Hematopoietic multipotent progenitor cell treated with erythropoietin and hydrocortisone succinate and interleukin-3 and kit ligand, for 17 days (in vitro differentiated cells): ENCODE measurements around the gene IL2.

ENCODE experiments used
- DNase-seq: peaks from one replicate; pipeline ENCODE4 v3.0.0-alpha.2; 2015; ENCODE audit warnings: low spot score

Gene IL2

DNA sequence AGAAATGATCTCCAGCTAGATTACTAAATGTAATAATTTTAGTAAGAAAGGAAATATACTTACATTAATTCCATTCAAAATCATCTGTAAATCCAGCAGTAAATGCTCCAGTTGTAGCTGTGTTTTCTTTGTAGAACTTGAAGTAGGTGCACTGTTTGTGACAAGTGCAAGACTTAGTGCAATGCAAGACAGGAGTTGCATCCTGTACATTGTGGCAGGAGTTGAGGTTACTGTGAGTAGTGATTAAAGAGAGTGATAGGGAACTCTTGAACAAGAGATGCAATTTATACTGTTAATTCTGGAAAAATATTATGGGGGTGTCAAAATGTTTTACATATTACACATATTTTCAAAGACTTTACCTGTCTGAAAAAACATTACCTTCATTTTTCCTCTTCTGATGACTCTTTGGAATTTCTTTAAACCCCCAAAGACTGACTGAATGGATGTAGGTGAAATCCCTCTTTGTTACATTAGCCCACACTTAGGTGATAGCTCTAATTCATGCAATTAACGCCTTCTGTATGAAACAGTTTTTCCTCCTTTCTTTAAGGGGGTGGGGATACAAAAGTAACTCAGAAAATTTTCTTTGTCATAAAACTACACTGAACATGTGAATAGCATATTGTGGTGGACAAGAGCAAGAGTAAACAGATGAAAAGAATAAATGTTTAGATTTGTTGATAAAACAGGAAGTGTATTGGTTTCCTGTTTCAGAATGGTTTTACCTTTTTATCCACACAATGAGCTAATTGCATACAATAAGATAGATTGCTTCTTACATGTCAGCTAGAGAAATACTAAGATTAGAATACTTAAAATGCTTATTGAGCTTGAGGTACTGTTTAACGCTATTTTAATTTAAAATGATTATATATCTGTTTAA, at the start of gene IL2:
Gene IL2, minus strand, starts transcription at position 495 of the 886 bp plus-strand sequence. Its CDS starts 285 bp downstream, at position 210.
- no peak for DNase-seq

DNA sequence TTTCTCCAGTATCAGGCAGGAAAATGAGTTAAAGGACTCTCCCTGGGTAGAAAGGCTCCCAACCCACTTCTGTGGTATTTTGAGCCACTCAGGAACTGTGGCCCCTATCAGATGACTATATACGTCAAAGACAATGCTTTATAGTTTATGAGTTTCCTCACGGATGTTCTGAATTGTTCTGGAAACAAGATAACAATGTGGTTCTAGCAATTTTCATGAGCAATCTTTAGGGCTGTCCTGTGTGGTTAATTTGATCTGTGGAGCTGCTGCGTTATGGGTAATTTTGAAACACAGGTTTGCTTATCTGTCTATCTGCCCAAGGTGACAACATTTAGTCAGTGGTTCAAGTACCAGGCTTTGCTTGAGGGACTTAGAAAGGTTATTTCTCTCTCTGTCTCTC, 46.7 kb upstream of the IL2 start:
- DNase-seq, result no peak

DNA sequence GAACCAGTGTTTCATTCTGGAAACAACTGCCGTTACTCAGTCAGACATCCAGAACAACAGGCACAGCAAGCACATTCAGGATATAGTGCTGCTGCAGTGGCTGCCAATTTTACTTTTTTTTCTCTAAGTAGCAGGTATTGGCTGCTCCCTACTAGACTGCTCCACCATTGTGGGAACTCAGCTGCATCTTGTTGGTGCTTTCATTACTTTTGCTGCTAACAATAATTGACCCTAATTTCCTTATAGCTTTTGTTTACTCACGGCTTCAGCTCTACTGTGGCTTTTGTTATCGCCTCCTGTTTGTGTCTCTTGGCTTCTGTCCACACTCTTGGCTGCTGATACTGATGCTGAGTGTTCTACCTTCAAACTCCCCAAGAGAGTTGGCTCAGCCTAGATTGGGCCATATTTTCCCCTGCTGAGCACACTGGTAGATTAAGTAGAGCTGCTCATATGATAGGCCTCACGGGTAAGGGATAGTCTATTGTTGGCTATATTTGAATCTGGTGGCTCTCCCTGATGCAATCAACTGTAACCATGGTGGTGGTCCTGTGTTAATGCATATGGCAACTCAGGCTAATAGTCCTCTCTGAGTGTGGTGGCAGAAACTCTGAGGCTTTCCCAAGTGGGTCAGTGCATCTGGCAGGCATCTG, 44.5 kb upstream of the IL2 start:
- no peak for DNase-seq

DNA sequence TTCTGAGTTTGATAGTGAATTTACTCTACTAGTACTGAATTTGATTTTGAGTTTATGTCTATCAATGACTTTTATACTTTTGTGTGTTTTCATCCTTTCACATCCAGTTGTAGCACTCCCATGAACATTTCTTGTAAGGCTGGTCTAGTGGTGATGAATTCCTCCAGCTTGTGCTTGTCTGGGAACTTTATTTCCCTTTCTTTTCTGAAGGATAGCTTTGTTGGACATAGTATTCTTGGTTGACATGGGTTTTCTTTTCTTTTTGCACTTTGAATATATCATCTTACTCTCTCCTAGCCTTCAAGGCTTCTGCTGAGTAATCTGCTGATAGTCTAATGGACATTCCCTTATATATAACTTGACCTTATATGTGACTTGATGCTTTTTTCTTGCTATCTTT, 32.5 kb upstream of the IL2 start:
- DNase-seq, result no peak

DNA sequence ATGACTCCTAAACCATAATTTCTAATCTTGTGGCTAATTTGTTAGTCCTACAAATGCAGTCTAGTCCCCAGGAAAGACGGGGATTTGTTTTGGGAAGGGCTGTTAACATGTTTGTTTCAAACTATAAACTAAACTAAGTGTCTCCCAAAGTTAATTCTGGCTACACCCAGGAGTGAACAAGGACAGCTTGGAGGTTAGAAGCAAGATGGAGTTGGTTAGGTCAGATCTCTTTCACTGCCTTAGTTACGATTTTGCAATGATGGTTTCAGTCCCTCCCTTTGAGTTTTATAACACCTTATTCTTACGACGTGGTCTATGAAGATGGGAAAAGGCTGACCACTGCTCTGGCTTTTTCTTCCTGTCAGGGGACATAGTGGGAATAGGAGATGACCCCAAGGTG, 27.0 kb upstream of the IL2 start:
- DNase-seq, result no peak

DNA sequence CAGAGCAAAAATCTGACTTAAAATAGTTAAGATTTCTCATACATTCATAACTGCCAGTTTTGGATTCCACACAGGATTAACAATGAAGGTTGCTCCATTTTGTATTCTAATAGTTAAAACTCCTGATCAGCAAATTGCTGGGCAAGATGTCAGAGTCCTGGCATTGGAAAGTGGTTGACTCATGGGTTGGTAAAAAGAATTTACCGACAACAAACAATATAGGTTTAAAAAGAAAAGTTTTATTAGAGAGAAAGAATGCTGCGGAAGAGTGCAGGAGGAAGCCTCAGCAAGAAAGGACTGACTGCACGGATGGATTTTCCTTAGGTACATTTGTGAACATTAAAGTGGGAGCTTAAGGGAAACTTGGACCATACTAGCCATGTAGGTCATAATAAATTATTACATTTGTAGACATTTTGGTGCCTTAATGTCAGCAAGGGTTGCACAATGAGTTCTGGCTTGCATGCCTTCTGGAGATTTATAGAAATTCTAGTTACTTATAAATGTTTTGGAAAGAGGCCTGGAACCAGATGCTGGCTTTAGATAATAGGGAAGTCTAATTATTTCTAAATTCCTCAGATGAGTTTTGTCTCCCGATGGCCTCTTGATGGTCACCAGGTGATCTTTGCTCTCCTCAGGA, 25.4 kb upstream of the IL2 start:
- no peak for DNase-seq

DNA sequence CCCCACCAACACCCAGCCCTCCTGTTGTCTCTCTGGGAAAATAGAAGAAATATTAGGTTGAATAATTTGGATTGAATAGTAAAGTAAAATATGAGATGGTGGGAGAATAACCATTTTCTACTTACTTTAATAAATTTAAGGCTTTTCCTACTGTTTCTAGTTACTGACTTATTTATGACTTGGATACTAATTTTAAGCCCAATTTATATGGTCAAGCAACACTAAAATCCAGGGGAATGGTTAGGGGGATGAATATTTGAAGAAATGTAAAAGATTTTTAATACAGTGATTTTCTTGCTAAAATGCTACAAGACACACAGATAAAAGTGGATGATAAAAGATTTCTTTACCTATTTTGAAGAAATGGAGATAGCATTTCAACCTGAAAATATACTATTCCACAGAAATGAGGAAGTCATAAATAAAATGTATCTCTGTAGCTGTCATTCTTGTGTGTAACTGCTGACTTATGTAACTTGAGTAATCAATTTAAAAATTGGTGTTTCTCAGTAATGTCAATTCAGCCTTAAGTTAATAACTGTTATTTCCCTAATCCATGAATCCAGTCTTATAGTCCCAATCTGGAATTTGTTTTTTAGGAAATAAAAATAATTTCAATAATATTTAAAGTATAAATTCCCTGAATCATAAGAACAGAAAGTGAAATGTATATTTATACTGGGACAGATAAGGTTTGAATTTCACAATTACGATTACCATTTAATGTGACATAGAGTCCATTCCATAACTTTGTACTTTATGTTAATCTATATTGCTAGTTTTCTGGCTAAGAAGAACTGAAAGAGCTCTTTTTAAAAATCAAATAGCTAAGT, 24.3 kb upstream of the IL2 start:
- no peak for DNase-seq

DNA sequence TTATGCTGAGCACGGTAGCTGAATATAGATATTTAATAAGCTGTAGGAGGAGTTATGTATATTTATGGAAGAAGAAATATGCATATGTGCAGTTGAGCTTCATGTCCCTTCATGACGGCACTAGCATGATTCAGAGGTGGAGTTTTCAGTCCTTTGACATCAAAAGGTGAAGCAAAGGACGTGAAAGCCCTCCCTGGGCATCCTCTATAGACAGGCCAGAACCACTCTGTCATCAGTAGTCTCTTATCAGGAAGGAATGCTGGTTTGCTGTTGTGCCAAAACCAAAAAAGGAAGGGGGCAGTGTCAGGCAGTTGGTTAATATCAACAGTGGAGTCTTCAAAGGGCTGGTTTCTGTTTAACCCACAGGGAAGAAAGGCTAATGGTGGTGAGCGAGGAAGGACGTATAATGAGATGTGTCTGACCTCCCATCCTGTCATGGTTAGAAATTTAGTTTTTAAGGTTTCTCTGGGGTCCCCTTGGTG, 23.5 kb upstream of the IL2 start:
- no peak for DNase-seq

DNA sequence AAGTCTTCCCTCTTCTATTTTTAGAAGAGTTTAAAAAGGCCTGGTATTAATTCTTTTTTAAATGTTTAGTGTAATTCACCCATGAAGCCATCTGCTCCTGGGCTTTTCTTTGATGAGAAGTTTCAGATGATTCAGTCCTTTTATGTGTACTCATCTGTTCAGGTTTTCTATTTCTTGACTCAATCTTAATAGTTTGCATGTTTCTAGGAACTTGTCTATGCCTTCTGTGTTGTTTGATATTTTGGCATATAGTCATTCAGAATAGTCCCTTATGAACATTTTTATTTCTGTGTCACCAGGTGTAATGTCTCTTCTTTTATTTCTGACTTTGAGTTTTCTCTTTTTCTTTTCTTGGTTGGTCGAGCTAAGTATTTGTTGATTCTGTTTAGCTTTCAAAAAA, 20.2 kb upstream of the IL2 start:
- no peak for DNase-seq

DNA sequence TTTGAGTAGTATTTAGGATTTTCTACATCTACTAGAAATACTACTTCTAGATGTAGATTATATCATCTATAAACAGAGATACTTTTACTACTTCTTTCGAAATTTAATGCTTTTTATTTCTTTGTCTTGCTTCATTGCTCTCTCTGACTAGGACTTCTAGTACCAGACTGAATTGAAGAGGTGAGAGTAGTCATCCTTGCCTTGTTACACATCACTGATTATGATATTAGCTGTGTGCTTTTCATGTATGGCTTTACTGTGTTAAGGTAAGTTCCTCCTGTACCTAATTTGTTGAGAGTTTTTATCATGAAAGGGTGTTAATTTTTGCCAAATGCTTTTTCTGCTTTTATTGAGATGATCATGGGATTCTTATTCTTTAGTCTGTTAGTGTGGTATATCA, 19.6 kb upstream of the IL2 start:
- DNase-seq, result no peak

DNA sequence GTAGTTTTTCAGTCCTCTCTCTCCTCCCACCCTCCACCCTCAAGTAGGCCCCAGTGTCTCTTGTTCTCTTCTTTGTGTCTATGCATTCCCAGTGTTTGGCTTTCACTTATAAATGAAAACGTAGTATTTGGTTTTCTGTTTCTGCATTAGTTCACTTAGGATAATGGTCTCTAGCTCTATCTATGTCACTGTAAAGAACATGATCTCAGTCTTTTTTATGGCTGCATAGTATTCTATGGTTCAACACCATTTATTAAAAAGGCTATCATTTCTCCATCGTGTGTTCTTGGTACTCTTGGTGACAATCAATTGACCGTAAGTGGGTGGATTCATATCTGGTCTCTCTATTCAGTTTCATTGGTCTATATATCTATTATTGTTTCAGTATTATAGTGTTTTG, 18.7 kb upstream of the IL2 start:
- no peak for DNase-seq

DNA sequence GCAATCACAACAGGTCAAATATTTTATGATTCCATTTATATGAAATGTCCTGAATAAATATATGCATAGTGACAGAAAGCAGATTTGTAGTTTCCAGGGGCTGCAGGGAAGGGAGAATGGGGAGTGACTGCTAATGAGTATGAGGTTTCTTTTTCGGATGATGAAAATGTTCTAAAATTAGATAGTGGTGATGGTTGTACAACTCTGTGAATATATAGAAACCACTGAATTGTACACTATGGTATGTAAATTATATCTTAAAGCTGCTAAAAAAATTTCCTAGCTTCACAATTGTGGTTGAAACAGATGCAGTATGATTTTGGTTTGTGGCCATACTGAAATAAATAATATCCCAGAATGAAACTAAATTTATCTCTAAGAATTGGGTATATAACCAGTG, 12.9 kb upstream of the IL2 start:
- no peak for DNase-seq

DNA sequence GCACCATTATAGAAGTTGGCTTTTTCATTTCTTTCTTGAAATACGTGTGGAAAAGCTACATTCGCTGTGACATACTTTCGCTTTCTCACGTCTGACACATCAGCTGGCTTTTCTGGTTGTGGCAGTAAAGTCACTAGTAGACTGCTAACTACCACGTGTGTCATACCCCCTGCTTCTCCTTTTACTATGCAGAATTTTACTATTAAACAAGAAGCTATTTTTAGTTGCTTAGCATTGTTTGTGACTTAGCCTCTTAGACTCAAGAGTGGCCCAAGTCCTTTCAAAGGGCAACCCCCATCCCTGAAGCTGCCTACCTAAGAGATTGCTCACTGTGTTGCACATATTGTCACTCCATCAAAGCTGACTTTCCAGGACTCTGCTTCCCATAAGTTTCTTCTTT, 2.1 kb upstream of the IL2 start:
- DNase-seq, result no peak

DNA sequence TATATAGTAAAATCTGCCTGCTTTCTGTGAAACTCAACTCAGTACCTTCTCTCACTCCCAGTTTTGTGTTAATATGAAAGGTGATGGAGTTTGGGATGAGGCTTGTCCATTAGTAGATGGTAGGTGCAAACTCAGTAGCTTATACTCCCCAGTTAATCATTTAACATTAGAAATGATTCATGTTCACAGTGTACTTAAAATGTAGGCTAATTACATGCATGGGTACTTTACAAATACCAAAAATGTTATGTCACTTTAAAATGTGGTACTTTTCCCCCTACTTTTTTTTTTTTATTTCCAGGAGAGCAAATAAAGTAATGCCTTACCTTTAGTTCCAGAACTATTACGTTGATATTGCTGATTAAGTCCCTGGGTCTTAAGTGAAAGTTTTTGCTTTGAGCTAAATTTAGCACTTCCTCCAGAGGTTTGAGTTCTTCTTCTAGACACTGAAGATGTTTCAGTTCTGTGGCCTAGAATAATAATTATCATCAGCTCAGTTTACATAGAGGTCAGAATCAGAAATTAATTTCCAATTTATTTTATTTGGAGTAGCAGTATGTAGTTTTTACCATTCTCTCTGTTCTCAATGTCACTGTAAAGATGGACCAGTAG, 3.0 kb downstream of the IL2 start:
- no peak for DNase-seq

DNA sequence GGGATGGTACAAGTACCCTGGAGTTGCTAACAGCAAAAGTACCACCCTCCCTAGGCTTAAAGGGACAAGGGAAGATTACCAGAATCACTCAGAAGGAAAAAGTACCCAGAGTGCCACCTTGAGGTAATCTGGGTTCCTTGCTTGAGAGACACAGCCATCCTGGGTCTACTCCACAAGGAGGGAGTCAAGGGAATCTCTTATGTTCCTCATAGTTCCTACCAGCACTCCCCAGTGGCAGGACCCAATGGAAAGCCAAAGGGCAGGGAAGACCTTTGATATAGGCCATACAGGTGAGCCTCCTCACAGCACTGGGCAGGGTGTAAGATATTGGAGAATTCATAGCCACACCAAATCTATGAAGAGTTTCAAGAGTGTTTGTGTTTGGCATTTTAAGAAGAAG, 5.7 kb downstream of the IL2 start:
- no peak for DNase-seq

DNA sequence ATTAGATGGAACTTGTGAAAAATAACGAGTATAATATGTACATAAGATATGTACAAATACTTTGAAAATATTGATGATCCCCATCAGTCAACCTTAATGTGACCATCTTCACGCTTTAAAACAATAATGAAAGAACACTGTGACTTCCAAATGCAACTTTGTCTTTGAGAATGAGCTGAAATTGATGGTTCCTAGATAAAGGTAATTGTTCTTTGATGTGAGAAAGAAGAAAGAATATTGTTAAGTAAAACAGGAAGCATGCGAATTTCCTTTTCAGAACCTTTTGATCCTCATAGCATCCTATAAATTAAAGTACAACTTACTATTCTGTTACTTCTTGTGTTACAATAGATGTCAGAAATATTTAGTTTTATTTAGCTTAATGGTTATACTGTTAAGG, 22.2 kb downstream of the IL2 start:
- no peak for DNase-seq

DNA sequence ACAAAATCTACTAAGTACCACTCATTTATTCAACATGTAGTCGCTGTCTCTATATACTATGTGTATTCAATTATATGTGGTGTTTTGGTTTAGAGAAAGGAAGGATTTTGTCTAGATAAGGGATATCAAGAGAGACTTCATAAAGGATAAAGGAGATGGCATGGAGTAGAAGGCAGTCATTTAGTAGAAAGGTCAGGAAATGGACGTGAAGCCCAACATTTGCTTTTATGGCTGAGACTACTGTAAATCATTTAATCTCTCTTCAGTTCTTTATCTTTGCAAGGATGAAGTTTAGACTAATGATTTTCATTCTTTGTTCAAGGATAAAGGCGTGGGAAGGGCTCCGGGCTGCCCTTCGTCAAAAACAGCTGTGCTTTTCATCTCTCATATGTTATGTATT, 25.2 kb downstream of the IL2 start:
- no peak for DNase-seq

DNA sequence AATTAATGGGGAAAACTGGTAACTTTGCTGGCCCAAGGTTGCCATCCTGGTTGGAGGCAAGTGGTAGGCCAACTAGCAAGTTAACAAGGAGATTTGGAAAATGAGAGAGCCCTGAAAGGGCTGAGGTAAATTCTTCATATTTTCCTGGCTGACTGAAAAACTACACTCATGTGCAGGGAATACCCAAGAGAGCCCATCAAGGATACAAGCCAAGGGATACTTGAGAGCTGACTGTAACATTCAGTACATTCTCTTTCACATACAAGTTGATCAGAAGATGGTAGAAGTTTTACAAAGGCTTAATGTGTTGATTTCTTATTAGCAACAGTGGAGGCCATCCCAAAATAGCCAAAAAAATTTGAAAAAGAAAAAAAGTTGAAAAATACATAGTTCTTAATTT, 33.3 kb downstream of the IL2 start:
- DNase-seq, result no peak

DNA sequence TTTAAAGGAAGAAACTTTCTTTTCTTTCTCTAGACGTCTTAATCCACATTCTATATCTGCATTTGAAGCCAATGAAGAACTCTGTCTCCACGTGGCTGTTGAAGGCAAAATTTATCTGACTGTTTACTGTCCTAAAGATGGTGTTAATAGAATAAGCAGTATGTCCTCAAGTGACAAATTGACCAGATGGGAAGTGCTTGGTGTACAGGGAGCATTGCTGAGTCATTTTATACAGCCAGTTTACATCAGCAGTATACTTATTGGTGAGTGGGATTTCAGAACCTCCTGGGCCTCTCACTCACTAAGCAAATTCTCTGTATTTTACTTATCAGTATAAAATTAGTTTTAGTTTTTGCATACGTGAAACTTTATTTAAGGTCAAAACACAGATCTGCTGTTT, 44.0 kb downstream of the IL2 start:
- DNase-seq, result no peak

DNA sequence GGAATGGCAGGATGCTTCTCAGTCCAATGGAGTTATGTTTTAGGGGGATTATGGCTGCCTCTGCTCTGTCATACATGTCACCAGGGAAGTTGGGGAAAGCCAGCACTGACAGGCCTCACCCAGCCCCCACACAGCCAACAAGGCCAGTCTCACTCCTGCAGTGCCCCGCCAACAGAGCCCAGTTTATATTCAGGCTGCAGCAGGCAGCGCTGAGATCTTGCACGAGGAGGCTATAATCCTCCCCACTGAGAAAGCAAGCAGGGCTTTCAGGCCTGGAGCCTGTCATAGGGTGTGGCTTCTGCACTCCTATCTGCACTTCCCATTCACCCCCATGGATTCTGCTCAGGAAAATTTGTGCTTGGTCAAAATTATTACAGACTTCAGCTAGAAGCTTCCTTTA, 52.7 kb downstream of the IL2 start:
- no peak for DNase-seq
